Measurements from ENCODE around the gene SFMBT2.

DNA sequence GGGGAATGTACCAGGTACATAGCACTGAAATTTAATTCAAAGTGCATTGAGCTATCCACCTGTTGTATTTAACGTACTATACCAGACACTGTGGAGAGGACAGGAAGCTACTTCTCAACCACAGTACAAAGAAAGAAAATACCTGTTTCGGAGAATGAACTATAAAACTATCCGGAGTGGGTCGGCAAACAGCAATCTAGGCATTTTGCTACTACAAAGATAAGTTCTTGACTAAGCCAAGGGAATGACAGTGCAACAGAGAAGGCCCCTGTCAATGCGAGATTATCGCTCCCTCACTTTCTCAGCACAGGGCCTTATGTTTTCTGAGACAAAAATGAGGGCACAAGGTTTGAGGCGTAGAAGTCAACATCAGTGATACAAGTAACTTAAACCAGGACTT is 27.4 kb downstream of the SFMBT2 start:
- TF ChIP-seq POLR2AphosphoS5 (IDR thresholded peaks at IDR 0.05; ENCODE audit: borderline replicate concordance, low read depth, low read length) = no peak
- TF ChIP-seq EZH2 (IDR thresholded peaks at IDR 0.05) = no peak
- no peak for TF ChIP-seq FOXP2 (optimal IDR thresholded peaks at IDR 0.05; ENCODE audit: control extremely low read depth, extremely low read length, insufficient read depth)

Data from SK-N-MC (cell line).